Activated T-helper 9 cell treated with anti-CD3 and anti-CD28 coated beads, Interleukin-2, amount 50 U/mL, for 16 hours (primary cell): ENCODE measurements around the gene KIF20A.
"Not testable (repeated sequence)": the region's sequence is repeated elsewhere in the genome, so short reads cannot be mapped to it uniquely, and the experiment has no call there.

Source experiments
- DNase-seq: peaks from one replicate; pipeline ENCODE4 v3.0.0-alpha.2; 2020; ENCODE audit warnings: low read depth

The KIF20A gene

DNA sequence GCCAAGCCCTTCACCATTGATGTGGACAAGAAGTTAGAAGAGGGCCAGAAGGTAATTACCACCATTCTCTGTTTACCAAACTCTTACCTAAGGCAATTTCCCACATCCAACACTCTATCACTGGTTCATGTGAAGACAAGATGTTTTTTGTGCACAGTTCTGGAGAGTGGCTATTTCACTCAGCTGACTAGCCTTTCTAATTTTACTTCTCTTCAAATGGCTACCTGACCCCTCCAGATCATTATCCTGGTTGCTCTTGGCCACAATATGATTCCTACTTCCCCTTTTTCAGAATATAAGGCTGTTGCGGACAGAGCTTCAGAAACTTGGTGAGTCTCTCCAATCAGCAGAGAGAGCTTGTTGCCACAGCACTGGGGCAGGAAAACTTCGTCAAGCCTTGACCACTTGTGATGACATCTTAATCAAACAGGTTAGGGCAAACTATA, 7.1 kb downstream of the KIF20A start:
- DNase-seq: no peak

DNA sequence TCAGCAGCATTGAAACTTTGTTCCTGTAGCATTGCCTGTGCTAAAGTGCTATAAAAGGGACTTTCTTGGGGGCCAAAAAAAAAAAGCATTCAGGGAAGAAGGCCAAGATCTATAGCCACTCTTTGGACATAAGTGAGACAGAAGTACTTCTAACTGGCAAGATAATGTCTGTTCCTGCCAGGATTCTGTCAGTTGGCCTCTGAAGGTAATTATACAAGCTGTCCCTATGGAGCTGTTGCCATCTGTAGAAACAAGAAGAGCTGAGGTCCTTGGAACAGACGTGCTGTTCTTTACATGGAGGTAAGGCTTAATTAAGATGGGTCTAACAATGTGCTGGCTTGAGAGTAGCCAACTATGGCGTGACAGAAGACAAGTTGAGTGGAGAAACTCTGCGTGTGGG, 9.7 kb downstream of the KIF20A start:
- DNase-seq: no peak

DNA sequence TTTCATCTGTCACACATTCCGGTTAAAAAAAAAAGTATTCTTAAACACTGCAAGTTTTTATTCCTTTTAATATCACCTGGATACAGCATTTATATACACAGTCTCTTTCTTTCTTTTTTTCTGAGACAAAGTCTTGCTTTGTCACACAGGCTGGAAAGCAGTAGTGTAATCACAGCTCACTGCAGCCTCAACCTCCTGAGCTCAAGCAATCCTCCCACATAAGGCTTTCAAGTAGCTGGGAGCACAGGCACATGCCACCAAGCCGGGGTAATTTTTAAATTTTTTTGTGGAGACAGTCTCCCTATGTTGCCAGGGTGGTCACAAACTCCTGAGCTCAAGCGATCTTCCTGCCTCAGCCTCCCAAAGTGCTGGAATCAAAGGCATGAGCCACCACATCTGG, 13.9 kb downstream of the KIF20A start:
- DNase-seq: no peak

DNA sequence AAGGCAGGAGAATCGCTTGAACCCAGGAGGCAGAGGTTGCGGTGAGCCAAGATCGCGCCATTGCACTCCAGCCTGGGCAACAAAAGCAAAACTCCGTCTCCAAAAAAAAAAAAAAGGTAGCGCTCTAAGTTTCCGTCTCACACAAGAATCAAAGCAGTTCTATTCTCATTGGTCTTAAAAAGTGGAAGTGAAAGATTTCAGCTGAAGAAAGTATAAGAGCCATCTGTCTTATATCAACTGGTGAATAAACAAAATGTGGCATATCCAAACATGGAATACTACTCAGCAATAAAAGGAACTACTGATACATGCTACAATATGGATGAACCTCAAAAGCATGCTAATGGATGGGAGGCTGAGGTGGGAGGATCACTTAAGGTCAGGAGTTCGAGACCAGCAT, 14.9 kb downstream of the KIF20A start:
- DNase-seq: not testable (repeated sequence)

- no peak for DNase-seq
Measured at GRCh38 chr5:138210985-138211384, 32.1 kb downstream of the KIF20A start.

GRCh38 chr5:138212828-138213160, 33.9 kb downstream of the KIF20A start:
- peak; percentile 2 for DNase-seq

DNA sequence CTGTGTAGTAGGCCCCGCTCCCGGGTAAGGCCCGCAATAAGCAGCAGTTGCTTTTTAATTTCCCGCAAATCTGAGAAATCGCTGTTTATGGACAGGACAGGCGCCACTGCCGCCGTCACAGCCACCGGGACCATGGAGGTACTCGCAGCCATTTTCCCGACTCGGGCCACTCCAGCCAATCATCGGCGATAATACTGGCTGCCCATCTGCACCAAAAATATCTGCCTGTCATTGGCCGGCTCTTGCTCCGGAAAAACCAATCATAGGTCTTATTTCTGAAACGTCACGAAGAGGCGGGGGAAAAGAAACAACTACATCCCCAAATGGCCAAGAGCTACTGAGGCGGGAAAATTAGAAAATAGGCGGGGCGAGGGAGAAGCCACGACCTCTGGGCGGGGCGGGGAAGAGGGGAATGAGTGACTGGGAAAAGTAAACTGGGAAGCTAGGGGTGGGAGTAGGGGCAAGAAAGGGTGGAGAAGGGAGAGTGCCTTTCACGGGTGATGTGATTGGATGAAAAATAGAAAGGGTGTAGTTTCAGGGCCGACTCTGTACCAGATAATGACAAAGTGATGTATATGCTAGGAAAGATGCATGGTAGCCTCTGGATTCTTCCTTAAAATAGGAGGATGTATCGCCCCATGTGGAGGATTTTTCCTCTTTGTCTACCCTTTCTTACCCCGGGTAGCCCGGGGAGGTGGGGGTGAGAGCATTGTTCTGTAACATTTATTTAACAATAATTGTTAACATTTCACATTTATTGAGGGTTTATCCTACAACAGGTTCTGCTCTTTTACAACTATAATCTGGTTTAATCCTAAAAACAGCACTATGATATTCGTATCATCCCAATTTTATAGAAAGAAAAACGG, 34.5 kb downstream of the KIF20A start, which contains the start of gene CDC23:
Gene CDC23, minus strand, starts transcription at position 163 of the 869 bp plus-strand sequence. Its CDS starts 11 bp downstream, at position 152.
- DNase-seq: peak; percentile 79

DNA sequence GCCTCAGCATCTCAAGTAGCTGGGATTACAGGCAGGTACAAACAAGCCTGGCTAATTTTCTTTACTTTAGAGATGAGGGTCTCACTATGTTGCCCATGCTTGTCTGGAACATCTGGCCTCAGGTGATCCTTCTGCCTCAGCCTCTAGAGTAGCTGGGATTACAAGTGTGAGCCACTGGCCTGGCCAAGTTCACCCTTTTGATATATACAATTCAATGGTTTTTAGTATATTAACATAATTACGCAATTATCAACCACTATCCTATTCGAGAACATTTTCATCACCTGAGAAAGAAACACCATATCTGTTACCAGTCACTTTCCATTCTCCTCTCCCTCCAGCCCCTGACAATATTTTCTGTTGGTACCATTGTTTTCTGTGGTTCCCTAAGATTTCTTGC, 37.9 kb downstream of the KIF20A start:
- DNase-seq: no peak

DNA sequence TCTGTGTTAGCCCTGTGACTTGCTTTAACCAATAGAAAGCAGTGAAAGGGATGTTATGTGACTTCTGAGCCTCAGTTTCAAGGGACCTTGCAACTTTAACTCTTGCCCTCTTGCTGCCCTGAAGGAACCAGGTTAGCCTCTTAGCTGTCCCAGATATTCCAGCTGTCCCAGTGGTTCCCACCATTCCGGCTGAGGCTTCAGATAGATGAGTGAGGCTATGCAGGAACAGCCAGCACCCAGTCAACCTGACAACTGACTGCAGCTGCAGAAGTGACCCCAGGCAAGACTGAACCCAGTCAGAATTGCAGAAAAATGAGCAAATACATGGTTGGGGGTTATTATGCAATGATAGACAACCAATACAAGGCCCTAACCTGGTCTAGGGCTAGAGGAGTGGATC, 44.6 kb downstream of the KIF20A start:
- DNase-seq: no peak

DNA sequence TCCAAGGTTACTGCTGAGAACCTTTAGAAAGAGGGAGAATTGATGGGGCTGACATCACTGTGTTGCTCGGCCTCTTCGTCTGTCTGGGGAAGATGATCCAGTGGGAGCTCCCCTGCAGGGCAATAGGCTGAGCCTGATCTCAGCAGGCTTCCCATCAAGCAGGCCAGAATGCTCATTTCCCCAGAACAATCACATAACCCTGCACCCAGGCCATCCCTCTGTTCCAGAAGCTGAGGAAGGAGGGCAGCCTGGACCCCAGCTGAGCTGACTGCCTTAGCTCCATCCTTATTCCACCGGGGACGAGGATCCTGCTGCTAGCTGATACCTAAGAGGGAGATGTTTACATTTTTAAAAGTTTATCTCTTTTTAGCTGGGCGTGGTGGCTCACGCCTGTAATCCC, 45.8 kb downstream of the KIF20A start:
- no peak for DNase-seq

GRCh38 chr5:138226910-138227309, 48.0 kb downstream of the KIF20A start:
- no peak for DNase-seq

GRCh38 chr5:138229387-138229786, 50.5 kb downstream of the KIF20A start:
- no peak for DNase-seq

GRCh38 chr5:138230261-138230660, 51.3 kb downstream of the KIF20A start:
- DNase-seq: no peak

DNA sequence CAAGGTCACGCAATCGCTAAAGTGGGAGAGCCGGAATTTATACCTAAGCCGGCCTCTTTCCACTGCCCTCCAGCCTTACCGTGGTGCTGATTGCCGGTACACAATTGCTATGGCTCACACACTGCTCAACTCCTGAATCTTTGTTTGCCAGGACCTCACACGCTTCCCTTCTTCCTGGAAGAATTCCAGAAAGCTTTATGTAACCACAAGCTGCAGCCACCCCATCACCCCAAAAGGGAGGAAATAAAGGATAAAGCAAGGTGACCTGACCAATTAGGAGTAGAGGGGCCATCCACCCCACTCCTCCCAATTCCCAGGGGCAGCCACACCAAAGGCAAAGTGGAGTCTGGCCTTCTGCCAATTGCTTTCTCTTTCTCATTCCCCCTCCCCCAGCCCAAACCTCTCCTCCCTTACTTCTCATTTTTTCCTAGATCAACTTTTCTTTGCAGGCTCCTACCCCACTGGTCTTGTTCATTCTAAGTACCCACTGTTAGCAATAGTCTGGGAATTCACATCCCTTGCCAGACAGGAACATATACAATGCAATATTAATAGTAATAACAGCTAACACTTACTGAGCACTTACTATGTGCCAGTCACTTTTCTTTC, 52.2 kb downstream of the KIF20A start:
- DNase-seq: no peak

- DNase-seq: no peak
Measured at GRCh38 chr5:138233280-138233679, 54.4 kb downstream of the KIF20A start.

DNA sequence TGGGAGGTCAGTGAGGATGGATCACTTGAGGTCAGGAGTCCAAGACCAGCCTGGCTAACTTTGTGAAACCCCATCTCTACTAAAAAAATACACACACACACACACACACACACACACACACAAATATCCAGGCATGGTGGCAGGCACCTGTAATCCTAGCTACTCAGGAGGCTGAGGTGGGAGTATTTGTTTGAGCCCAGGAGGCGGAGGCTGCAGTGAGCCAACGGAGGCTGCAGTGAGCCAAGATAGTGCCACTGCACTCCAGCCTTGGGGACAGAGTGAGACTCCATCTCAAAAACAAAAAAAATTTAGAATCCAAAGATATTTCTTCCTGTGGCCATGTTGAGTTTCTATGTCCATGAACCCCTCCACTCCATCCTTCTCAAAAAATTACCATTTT, 55.7 kb downstream of the KIF20A start:
- no peak for DNase-seq
